Activated CD4-positive, alpha-beta T cell treated with anti-CD3 and anti-CD28 coated beads, Interleukin-2, Interleukin-6, amounts not matched to agents 100 ng/mL and 50 ng/mL, durations not matched to agents 16 hours and 8 hours (primary cell): ENCODE measurements around the gene ITIH5.
"Not testable (repeated sequence)": the region's sequence is repeated elsewhere in the genome, so short reads cannot be mapped to it uniquely, and the experiment has no call there.

Source experiments
- DNase-seq: peaks from one replicate; pipeline ENCODE4 v3.0.0-alpha.2; 2020

ITIH5 gene

DNA sequence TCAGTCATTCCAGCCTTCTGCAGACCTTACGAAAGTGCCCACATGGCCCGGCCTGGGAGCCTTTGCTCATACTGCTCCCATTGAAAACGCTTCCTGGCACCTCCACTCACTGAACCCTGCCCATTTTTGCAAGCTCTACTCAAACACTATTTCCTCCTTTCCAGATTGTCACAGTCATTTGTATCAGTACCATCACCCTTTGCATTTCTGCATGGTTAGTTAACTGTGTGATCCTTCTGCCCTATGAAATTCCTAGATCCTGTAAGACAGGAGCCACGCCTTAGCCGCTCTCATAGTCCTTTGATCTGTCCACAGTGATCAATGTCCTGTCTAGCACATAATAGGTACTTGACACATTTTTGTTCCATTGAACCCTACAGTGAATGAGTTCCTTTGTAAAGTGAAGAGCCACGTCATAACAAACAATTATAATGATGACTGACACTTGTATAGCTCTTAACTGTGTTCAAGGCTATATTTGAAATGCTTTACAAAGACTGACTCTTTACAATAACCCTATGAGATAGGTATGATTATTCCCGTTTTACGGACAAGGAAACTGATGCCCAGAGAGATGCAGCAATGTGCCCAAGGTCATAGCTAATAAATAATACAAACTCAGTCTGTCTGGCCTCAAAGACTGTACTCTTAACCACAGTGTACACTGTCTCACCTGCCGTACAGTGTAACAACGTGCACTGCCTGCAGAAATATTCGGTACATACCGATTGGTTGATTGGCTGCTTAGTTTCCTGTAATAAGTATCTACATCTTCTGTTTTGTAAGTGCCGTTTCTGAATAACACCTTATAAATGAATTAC is 19.8 kb upstream of the ITIH5 start:
- no peak for DNase-seq

GRCh38 chr10:7680078-7680477 is 13.3 kb upstream of the ITIH5 start:
- DNase-seq: not testable (repeated sequence)

- DNase-seq: no peak
Observed at GRCh38 chr10:7679256-7679655, 12.5 kb upstream of the ITIH5 start.

DNA sequence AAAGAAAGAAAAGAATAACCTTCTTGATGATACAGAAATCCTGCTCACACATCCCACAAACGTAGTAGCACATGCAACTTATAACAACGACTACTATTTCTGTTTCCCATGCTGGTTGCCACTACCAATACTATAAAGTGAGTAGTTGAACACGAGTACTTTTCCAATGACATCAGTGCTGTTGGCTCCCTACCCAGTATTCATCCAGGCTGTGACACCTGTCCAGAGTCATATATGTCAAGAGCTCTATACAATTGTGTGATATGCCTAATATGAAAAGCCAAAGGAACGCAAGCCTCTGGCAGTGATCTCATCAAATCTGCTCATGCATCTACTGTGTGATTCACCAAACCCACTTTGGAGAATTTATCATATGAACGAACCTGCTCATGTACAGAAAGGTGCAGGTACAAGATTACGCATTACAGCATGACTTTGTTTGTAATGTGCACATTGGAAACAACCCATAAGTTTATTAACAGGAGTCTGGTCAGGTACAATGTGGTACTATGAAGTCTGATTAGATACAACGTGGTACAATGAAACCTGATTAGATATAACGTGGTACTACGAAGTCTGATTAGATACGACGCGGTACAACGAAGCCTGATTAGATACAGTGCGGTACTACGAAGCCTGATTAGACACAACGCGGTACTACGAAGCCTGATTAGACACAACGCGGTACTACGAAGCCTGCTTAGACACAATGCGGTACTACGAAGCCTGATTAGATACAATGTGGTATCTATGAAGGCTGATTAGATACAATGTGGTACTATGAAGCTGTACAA is 5.8 kb upstream of the ITIH5 start:
- DNase-seq: no peak

DNA sequence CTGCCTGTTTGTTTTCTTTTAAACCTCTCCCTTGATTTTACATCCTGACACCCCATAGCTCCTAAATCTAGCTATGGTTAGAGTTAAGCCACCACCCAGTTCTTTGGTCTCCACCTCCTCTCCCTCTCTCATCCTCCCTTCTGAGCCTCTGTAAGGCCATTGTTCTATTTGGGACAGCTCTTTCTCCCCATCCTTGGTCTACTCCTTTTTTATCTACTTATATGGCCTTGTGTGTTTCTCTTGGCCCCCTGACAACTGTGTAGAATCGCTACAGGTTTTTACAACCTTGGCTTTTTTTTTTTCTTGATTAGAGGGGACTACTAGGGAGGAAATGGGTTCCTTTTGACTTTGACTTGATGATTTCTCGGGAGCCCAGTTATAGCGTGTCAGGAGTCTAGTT is 3.4 kb upstream of the ITIH5 start:
- no peak for DNase-seq

DNA sequence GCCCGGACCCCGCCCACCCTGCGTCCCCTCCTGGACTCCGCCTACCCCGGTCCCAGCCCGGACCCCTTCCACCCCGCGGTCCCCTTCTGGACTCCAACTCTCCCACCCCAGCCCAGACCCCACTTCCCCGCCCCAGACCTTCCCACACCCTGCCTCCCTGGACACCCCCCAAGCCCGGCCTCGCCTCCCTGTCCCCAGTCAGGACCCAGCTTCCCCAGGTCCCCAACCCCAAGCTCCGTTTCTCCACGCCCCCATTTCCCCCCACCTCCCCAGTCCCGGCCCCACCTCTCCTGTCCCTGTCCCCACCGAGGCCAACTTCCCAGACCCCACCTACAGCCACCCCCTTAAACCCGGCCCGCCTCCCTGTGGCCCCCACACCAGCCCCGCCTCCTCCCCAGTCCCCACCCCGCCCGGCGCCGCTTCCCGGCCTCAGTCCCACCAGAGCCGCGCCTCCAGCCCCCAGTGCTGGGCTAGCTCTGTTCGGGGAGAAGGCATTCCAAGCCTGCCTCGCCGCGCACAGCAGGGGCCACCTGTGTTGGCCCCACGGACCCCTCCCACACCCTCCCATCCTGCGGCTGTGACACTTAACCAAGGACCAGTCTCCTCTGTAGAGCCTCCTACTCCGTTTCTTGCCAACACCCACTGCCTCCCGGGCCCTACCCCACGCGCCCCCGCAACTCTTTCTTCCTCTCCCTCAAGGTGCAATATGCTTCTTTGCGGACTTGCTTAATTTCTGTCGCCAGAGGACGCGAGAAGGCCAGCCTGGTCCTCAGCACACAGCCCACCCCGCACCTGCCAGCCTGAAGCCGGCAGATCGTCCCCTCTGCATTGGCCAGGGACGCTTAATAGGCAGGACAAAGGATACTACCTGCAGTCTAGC is 736 bp upstream of the ITIH5 start:
- DNase-seq: no peak

DNA sequence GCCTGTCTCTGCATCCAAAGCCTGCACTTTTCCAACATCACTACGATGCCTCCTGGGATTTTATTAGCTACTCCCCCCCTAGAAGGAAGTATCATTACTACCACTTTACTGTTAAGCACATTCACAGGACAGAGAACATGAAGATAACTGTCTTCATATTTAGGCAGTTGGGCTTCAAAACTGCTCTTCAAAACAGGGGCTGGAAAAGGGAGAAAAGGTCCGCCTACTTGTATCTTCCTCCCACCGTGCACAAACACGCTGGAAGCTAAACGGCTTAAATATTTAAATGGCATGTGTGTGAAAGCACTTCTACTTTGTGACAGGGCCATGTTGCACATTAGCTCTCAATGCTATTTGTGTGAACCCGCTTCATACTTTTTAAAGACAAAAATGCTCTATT is 999 bp downstream of the ITIH5 start:
- no peak for DNase-seq

GRCh38 chr10:7664707-7665106 is 2.1 kb downstream of the ITIH5 start:
- DNase-seq: no peak

- no peak for DNase-seq
Observed at GRCh38 chr10:7662522-7662921, 4.2 kb downstream of the ITIH5 start.

- no peak for DNase-seq
Observed at GRCh38 chr10:7659560-7659959, 7.2 kb downstream of the ITIH5 start.

DNA sequence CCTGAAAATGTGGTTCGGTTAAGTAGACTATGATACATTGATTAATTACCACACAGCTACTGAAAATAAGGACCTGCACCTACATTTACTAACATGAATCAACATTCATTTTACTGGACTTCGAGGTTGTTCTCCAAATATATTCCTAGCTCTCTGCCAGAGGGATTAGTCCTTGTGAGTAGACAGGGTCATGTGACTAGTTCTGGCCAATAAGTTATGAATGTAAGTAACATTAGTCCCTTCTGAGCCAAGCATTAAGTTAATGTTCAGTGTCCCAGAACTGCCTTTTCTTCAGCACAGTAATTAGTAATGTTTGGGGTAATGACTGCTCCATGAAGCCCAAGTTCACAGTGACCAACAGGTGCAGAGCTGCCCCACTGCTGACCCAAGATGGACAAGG is 9.2 kb downstream of the ITIH5 start:
- DNase-seq: no peak

- DNase-seq: not testable (repeated sequence)
Observed at GRCh38 chr10:7657079-7657478, 9.7 kb downstream of the ITIH5 start.

GRCh38 chr10:7651853-7652470 is 14.8 kb downstream of the ITIH5 start:
- no peak for DNase-seq

DNA sequence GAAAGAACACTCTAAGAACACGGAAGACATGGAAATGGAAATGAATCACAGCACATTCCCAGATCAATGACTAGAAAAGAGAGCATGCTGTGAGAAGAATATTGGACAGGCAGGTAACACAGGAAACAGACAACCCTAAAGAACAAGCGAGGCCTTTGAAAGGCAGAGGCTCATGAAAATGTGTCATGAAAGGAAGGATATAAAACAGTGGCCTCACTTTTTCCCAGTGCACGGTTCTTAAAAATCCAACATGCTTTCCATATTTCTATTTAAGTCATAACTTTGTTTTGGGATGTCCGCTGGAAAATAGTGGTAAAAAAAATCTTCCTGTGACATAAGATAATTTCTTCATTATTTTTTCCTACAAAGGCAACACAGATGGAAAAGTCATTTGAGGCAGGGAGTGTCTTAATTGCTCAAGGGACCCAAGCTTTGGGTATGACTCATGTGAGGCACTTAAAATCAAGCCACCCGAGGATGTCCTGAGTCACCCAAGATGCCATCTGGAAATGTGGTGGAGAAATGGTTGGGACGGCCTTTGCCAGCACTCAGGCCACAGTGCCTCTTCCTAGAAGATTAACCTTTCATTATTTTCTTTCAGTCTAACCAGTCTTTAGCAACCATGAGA is 17.0 kb downstream of the ITIH5 start:
- DNase-seq: no peak

GRCh38 chr10:7647062-7647664 is 19.6 kb downstream of the ITIH5 start:
- DNase-seq: no peak

GRCh38 chr10:7642491-7643011 is 24.2 kb downstream of the ITIH5 start:
- DNase-seq: no peak

GRCh38 chr10:7635408-7636125 is 31.2 kb downstream of the ITIH5 start:
- no peak for DNase-seq

- DNase-seq: no peak
Observed at GRCh38 chr10:7634142-7634894, 32.4 kb downstream of the ITIH5 start.

GRCh38 chr10:7626283-7626682 is 40.5 kb downstream of the ITIH5 start:
- no peak for DNase-seq

DNA sequence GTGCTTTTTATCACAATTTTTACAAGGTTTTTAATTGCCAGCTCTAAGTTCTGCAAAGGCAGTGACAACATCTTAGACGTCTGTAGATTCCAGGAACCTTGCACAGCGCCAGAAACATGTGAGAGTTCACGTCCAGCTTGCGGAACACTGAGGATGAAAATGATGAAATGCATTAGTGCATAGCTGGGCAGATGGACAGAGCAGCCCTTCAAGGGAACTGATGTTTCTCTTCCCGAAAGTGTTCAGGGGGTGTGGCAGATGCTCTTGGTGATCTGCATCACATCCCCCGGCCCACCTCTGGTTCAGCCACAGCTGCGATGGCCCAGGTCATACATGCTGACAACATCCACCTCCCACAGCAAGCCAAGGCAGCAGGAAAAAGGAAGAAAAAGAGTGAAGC is 40.9 kb downstream of the ITIH5 start:
- DNase-seq: no peak
